IPS DF 4.7 (cell line): ENCODE data around the gene NAIF1.
A peak's percentile ranks its signal among the peaks of the same experiment; 100 is the strongest.
"Not testable (repeated sequence)": the region's sequence is repeated elsewhere in the genome, so short reads cannot be mapped to it uniquely, and the experiment has no call there.

Experiments
- DNase-seq: peaks from one replicate; pipeline ENCODE4 v3.0.0-alpha.2; 2013; ENCODE audit warnings: low spot score; ENCODE audit errors: extremely low read depth

NAIF1 gene, protein sequence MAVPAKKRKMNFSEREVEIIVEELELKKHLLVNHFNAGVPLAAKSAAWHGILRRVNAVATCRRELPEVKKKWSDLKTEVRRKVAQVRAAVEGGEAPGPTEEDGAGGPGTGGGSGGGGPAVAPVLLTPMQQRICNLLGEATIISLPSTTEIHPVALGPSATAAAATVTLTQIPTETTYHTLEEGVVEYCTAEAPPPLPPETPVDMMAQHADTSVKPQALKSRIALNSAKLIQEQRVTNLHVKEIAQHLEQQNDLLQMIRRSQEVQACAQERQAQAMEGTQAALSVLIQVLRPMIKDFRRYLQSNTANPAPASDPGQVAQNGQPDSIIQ

DNA sequence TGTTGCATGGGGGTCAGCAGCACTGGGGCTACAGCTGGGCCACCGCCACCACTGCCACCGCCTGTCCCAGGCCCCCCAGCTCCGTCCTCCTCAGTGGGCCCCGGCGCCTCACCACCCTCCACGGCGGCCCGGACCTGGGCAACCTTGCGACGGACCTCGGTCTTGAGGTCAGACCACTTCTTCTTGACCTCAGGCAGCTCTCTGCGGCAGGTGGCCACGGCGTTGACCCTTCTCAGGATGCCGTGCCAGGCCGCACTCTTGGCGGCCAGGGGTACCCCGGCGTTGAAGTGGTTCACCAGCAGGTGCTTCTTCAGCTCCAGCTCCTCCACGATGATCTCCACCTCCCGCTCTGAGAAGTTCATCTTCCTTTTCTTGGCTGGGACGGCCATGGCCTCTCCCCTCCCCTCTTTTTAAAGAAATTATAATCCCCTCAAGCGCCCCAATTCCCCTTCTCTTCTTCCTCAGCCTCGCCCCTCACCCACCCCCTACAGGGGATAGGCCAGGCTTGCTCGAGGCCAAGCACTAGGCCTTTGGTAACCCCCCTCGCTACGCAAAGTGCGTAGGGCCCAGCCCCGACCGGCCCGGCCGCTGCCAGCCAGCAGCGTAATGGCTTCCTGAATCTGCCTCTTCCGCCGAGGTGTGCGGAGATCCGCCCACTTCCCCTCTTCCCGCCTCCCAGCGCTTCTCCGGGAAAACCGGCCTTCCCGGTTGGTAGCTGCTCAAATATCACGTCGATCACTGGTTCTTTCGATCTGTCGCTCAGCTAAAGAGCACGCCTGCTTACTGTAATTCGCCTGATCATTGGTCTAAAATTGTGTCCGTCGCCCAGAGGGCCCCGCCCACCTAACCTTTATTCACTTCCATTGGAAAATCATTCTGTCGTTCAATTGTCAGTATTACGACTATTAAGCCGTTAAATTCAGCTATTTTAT is at the start of gene NAIF1:
NAIF1 (minus strand) TSS at position 608 of the 932 bp plus-strand sequence; CDS start at position 389, 219 bp downstream.
- DNase-seq, result peak; percentile 98

DNA sequence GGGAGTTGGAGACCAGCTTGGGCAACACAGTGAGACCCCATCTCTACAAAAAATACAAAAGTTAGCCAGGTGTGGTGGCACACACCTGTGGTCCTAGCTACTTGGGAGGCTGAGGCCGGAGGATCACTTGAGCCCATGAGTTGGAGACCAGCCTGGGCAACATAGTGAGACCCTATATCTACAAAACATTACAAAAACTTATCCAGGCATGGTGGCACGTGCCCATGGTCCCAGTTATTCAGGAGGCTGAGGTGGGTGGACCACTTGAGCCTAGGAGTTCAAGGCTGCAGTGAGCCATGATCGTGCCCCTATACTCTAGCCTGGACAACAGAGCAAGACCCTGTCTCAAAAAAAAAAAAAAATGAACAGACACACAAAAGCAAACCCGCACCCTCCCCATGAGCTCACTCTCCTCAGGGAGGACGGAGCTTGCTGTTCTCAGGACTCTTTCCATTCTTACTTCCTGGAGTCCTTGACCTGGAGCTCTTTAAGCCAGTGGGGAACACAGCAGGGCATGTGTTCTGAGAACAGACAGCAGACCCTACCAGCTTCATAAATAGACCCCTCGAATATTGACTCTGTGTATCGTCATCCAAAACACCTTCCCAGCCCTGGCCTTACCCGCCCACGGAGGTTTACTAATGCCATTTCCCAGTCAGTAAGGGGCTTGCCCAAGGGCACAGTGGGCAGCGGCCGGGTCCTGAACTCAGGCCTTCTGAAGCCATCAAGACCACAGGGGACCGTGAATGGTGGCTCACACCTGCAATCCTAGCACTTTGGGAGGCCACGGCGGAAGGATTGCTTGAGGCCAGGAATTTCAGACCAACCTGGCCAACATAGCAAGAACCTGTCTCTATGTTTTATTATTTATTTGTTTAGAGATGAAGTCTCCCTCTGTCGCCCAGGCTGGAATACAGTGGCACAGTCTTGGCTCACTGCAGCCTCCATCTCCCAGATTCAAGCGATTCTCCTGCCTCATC is 49.3 kb upstream of the NAIF1 start:
- DNase-seq, result no peak

DNA sequence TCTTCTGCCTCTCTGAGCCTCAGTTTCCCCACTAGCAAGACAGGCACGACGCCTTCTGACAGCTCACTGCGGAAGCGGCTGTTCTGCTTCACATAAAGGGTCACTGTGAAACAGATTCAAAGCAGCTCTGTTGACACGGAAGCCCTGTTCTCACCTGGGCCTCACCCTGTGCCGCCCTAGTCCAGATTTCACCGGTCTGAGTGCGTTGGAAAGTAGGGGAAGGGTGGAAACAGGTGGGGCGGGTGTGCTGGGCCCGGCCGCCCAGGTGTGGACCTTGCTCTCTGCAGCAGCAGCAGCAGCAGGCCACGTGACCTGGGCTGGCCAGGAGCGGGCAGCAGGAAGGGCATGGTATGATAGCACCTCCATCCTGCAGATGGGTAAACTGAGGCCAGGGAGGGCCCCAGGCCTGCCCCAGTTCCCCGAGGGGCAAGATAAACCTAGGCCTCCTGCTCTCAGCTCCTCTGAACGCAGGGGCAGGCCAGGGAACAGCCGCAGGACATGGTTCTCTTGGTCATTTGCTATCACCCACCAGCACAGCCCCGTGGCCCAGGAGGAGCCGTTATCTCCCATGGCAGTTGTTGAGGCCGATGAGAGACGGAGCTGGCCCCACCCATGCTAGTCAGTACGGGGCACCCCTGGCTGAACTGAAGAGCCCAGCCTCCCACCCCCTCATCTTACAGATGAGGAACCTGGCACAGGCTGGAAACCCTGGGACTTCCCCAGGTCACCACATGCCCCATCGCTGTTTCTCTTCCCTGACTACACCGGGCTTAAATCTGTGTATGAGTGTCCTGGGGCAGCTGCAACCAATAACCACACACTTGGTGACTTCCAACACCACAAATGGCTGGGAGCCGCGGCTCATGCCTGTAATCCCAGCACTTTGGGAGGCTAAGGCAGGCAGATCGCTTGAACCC is 48.3 kb upstream of the NAIF1 start:
- DNase-seq, result no peak

DNA sequence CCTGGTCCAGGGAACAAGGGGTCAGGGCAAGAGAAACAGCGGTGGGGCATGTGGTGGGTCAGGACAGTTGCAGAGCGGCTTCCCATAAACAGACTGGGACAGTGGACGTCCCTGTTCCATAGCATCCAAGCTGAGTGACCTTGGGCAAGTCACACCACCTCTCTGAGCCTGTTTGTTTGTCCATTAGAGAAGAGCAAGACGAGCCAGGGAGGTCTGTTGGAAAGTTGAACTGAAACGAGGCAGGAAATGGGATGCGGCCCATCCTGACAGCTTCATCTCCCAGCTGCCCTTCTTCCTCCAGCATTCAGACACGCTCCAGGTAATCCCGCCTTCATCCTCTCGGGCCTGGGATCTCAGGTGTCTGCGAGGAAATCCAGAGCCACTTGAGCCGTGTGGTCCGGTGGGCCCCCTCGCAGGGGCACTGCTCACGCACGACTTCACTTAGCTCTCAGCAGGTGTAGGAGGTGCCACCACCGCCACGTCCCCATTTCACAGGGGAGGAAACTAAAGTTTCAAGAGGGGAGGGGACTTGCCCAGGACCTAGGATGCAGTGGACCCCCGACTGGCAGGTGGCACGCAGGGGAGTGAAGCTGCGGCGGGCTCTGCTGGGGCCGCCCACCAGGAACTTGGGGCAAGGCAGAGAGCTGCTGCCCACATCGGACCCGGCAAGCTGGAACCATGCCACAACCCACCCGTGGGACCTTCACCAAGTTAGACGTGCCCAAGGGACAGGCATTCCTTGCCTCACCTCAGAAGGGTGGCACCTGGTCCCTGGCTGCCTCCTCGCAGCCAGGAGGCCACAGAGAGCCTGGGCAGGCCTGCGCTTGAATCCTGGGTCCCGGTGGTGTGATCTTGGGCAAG is 47.4 kb upstream of the NAIF1 start:
- no peak for DNase-seq

DNA sequence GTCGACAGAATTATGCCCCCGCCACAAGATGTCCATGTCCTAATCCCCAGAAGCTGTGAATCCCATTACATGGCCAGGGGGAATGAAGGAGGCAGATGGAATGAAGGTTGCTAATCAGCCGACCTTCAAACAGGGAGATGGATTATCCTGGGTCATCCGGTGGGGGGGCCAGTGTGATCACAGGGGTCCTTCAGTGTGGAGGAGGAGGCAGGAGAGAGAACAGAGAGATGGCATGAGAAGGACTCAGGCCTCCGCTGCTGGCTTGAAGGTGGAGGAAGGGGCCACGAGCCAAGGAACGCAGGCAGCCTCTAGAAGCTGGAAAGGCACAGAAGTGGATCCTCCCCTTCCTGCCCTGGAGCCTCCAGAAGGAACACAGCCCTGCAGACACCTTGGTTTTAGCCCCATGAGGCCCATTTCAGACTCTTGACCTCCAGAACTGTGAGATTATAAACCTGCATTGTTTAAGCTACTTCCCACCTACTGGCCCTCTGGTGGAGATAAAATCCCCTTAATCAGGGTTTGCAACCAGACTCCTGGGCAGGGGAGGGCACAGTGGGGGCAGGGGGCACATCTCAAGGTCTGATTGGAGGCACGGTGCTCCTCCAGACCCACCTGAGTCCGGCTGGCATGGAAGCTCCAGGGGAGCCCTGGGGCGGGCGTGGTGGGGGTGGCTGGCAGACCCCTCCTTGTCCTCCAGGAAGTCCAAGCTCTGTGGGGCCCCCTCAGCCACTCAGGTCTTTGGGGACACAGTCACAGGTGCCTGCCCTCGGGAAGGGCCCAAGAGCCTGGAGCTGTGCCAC is 46.6 kb upstream of the NAIF1 start:
- DNase-seq, result no peak

DNA sequence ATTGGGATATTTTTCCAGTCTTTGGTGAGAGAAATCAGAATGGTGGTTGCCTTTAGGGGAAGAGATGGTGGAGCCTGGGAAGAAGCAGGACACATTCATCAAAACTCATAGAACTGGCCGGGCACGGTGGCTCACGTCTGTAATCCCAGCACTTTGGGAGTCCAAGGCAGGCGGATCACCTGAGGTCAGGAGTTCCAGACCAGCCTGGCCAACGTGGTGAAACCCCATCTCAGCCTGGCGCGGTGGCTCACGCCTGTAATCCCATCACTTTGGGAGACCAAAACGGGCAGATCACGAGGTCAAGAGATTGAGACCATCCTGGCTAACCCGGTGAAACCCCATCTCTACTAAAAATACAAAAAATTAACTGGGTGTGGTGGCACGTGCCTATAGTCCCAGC is 44.6 kb upstream of the NAIF1 start:
- not testable (repeated sequence) for DNase-seq

DNA sequence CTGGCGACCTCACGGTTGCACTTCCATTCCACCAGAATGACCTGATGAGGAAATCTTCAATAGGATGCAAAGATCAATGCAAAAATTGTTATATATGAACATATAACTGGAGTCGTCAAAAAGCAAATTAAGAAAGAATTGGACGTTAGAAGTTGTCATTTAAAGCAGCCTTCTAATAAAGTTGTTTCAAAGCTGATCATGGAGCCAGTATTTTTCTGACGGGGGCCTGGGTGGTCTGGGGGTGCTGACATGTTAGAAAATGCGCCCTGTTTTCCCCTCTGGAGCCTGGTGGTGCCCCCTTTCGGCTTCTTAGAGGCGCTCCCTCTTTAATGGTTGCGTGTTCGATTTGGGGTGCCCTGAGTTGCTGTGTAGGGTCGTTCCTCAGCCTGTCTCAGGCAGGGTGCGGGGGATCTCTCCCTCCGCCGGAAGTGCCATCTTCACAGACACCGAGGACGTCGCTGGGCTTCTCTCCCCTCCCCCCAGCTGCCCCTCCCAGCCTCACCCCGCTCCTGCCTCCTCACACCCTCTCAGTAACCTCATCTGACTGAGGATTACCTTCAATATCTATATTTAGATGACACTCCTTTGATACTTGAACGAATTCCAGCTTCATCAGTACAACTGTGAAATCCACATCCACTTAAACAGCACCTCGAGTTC is 42.1 kb upstream of the NAIF1 start:
- no peak for DNase-seq

DNA sequence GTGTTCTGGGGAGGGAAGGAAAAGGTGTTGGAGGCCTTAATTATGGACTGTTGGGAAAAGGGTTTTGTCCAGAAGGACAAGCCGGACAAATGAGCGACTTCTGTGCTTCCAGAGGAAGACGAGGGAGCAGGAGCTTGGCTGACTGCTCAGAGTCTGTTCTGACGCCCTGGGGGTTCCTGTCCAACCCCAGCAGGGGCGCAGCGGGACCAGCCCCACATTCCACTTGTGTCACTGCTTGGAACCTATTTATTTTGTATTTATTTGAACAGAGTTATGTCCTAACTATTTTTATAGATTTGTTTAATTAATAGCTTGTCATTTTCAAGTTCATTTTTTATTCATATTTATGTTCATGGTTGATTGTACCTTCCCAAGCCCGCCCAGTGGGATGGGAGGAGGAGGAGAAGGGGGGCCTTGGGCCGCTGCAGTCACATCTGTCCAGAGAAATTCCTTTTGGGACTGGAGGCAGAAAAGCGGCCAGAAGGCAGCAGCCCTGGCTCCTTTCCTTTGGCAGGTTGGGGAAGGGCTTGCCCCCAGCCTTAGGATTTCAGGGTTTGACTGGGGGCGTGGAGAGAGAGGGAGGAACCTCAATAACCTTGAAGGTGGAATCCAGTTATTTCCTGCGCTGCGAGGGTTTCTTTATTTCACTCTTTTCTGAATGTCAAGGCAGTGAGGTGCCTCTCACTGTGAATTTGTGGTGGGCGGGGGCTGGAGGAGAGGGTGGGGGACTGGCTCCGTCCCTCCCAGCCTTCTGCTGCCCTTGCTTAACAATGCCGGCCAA is 41.3 kb upstream of the NAIF1 start:
- DNase-seq, result no peak

DNA sequence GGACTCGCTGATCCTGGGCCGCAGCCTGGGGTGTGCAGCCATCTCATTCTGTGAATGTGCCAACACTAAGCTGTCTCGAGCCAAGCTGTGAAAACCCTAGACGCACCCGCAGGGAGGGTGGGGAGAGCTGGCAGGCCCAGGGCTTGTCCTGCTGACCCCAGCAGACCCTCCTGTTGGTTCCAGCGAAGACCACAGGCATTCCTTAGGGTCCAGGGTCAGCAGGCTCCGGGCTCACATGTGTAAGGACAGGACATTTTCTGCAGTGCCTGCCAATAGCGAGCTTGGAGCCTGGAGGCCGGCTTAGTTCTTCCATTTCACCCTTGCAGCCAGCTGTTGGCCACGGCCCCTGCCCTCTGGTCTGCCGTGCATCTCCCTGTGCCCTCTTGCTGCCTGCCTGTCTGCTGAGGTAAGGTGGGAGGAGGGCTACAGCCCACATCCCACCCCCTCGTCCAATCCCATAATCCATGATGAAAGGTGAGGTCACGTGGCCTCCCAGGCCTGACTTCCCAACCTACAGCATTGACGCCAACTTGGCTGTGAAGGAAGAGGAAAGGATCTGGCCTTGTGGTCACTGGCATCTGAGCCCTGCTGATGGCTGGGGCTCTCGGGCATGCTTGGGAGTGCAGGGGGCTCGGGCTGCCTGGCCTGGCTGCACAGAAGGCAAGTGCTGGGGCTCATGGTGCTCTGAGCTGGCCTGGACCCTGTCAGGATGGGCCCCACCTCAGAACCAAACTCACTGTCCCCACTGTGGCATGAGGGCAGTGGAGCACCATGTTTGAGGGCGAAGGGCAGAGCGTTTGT is 40.5 kb upstream of the NAIF1 start:
- no peak for DNase-seq

DNA sequence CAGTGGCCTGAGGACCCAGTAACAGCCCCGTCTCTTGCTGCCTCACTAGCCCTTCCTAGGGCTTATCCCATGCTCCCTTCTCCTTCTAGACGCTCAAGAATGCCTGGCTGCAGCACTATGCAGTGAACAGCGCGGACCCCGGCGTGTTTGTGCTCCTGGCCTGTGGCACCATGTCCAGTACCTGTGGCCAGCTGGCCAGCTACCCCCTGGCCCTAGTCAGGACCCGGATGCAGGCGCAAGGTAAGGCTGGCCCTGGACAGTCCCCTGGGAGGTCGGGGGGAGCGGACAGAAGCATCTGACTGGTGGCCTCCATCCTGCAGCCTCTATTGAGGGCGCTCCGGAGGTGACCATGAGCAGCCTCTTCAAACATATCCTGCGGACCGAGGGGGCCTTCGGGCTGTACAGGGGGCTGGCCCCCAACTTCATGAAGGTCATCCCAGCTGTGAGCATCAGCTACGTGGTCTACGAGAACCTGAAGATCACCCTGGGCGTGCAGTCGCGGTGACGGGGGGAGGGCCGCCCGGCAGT is 39.9 kb upstream of the NAIF1 start:
- no peak for DNase-seq

DNA sequence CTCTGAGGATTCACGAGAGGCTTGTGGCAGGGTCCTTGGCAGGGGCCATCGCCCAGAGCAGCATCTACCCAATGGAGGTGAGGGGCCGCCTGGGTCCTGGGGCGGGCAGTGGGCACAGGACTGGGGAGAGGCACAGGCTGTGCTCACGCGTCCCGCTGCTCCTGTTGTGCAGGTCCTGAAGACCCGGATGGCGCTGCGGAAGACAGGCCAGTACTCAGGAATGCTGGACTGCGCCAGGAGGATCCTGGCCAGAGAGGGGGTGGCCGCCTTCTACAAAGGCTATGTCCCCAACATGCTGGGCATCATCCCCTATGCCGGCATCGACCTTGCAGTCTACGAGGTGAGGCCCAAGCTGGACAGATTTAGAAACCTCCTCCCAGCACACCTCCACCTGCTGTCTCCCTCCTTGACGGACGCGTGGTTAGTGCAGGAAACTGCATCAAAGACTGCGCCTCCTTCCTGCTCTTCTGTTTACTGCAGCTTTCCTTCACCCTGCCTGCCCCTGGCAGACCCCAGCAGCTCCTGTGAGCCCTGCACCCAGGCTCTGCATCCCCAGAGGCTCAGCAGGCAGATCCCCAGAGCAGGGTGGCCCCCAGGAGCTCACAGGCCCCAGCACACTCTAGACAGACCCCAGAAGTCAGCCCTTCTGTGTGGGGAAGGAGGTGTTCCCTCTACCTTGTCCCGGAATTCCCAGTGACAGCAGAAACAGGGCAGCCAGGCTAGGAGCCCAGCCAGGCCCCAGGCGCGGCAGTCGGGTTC is 39.2 kb upstream of the NAIF1 start:
- no peak for DNase-seq

DNA sequence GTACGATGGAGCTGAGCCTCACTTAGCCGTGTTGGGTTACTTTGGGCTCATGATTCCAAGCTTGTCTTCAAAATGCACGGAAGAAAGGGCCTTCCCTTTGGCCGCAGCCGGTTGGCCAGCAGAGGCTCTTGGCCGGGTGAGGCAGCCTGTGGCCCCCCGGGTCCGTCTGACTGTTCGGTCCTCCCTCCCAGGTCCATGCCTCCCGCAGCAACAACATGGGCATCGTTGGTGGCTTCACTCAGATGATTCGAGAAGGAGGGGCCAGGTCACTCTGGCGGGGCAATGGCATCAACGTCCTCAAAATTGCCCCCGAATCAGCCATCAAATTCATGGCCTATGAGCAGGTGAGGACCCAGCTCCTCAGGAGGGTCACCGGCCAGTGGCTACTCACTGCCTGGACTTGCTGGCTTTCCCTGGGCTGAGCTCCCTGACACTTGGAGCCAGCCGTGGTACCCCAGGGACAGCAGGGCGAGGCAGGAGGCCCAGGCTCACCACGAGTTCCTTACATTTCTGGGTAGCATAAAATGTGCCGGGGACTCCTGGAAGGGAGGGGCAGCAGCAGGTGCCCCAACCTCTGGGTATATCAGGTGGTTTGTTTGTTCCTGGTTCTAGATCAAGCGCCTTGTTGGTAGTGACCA is 38.5 kb upstream of the NAIF1 start:
- no peak for DNase-seq

DNA sequence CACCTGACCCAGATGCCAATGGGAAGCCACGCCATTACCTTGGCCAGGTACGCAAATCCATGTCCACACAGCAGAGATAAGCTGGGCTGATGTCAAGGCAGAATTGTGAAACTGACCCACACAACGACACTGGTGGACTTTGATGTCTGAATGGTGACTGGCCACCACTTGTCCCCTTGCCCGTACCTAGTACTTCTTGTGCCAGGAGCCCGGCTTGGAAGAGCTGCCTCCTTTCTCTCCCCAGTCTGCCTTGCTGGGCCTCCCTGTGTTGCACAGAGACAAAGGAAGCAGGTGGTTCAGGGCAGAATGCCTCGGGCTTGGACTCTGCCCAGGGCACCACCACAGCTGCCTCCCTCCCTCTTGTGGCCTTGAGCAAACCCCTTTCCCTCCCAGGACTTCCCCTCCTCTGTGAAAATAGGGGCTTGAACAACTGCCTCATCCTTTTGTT is 37.1 kb upstream of the NAIF1 start:
- no peak for DNase-seq

DNA sequence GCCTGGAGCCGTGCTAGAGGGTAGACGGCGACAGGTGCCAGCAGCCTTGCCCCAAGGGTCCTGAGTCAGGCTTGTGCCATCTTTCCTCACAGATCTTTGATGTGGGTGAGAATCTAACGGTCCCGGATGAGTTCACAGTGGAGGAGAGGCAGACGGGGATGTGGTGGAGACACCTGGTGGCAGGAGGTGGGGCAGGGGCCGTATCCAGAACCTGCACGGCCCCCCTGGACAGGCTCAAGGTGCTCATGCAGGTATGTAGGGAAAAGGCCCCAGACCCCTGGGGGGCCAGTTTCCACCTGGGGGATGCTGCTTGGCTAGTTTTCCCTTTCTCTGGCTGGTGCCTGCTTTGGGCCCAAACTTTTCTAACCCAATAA is 36.5 kb upstream of the NAIF1 start:
- no peak for DNase-seq
